Testis (tissue), 3 donors: ENCODE measurements around the gene OCA2. TPM values are rescaled to one million over a fixed set of nuclear protein-coding genes. Genes with fewer than 3 reads are reported as not detected.

ENCODE experiments used
- DNase-seq: peaks from one replicate; pipeline ENCODE4 v3.0.0-alpha.2; 2019
- H3K27ac ChIP-seq, 2 donors: fragments of 200-600 bp; sonication (generic); one replicate each; pipeline ENCODE4 v1.5.1; 2019
- H3K27me3 ChIP-seq: fragments of 200-600 bp; sonication (generic); one replicate; pipeline ENCODE4 v1.5.1; 2019
- H3K36me3 ChIP-seq: fragments of 200-600 bp; sonication (generic); one replicate; pipeline ENCODE4 v1.5.1; 2017; ENCODE audit warnings: low read depth; ENCODE audit errors: missing control alignments
- H3K4me1 ChIP-seq: fragments of 200-600 bp; sonication (generic); one replicate; pipeline ENCODE4 v1.5.1; 2019
- H3K4me3 ChIP-seq, 2 donors: fragments of 200-600 bp; sonication (generic); one replicate each; pipeline ENCODE4 v1.5.1; 2017 to 2019
- H3K9me3 ChIP-seq: fragments of 200-600 bp; sonication (generic); one replicate; pipeline ENCODE4 v1.5.1; 2017
- POLR2A ChIP-seq: fragments of 450-650 bp; IDR thresholded peaks from one replicate; pipeline ENCODE4 v1.6.1; 2017; ENCODE audit warnings: antibody characterized with exemption, mild to moderate bottlenecking, moderate library complexity
- WGBS, 2 donors: methylation state at CpG; one replicate each; pipeline ENCODE4 v1.1.5; 2018; 5-methylcytosine and 5-hydroxymethylcytosine counted together
- intact Hi-C: fragments of 100-400 bp; cut with DNase I; formaldehyde crosslinking; loops from one replicate; pipeline ENCODE4 v1.15.1; 2023; ENCODE audit warnings: low total_unique reads
- polyA plus RNA-seq: library from polyadenylated mRNA; stranded (reverse); fragments of 350-450 nt; fragmentation: Illumina TruSeq; extraction: RNeasy Lipid Tissue Mini Kit (QIAGEN cat#74804); gene quantifications from one replicate; pipeline ENCODE4 v1.2.3, GENCODE V29; 2014; ENCODE audit warnings: low read depth, low replicate concordance; ENCODE audit not compliant: insufficient read depth
- total RNA-seq, 2 donors: library from RNA; depleted of rRNA; stranded (reverse); fragments of >200 nt; gene quantifications; one replicate each; pipeline ENCODE4 v1.2.3, GENCODE V29; 2016
- TF ChIP-seq, protein P1 (sequence below), 3 experiments: fragments of 450-650 bp in 2 of 3; fragments of 200-600 bp in 1 of 3; sonication (generic) in 1 of 3; IDR thresholded peaks; one replicate each; pipeline ENCODE4 v1.5.1; 2016 to 2019; ENCODE audit warnings: antibody characterized with exemption in 3 of 3, mild to moderate bottlenecking in 2 of 3, moderate library complexity in 1 of 3

The OCA2 gene
- total and polyA plus RNA-seq, 3 donors from 2014 or later = 2.6 to 7.2 (median 4.5) TPM

GRCh38 chr15:27934782-27935181, 164.3 kb downstream of the OCA2 start:
- 66 to 76% methylated on average over 9 of the region's 9 CpGs for WGBS, 2 donors
- no peaks in the 10 kb centered on the region for H3K4me1 ChIP-seq
- no peak for DNase-seq
- no peaks in the 10 kb centered on the region for H3K27me3 ChIP-seq
- no peaks in the 10 kb centered on the region for H3K9me3 ChIP-seq
- intact Hi-C loops = no loop called here
- no peaks in the 10 kb centered on the region for H3K36me3 ChIP-seq
- TF ChIP-seq POLR2A = no peak
- TF ChIP-seq, protein P1, sequence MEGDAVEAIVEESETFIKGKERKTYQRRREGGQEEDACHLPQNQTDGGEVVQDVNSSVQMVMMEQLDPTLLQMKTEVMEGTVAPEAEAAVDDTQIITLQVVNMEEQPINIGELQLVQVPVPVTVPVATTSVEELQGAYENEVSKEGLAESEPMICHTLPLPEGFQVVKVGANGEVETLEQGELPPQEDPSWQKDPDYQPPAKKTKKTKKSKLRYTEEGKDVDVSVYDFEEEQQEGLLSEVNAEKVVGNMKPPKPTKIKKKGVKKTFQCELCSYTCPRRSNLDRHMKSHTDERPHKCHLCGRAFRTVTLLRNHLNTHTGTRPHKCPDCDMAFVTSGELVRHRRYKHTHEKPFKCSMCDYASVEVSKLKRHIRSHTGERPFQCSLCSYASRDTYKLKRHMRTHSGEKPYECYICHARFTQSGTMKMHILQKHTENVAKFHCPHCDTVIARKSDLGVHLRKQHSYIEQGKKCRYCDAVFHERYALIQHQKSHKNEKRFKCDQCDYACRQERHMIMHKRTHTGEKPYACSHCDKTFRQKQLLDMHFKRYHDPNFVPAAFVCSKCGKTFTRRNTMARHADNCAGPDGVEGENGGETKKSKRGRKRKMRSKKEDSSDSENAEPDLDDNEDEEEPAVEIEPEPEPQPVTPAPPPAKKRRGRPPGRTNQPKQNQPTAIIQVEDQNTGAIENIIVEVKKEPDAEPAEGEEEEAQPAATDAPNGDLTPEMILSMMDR (IDR thresholded peaks at IDR 0.05) = no peak
- H3K4me3 ChIP-seq = no peak overlapping the region
- no peak overlapping the region for H3K27ac ChIP-seq

GRCh38 chr15:27933562-27933961, 165.6 kb downstream of the OCA2 start:
- WGBS, 2 donors = 90 to 94% methylated on average over 6 of the region's 6 CpGs
- Histone ChIP-seq H3K27me3 (no peaks in the 10 kb centered on the region), H3K27ac (no peak overlapping the region), H3K36me3 (no peaks in the 10 kb centered on the region), H3K9me3 (no peaks in the 10 kb centered on the region), H3K4me3 (no peak overlapping the region), H3K4me1 (no peaks in the 10 kb centered on the region)
- DNase-seq = no peak
- intact Hi-C loops = no loop called here
- no peak for TF ChIP-seq POLR2A
- TF ChIP-seq, protein P1 (IDR thresholded peaks at IDR 0.05) = no peak

DNA sequence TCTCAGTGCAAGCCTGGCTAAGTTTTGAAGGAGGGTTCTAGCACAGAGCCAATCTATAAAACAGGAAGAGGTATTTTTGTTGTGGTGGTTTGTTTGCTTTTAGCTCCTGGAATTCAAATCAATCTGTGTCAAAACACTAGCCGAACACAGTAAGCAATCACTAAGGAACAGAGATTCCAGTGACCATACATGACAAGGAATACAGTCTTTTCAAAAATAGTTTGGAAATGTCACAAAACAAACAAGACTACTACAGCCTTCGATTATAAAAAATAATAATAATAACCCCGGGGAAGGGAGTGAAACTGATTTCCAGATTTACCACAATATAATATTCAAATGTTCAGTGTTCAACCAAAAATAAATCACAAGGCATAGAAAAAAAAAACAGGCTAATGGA, 166.5 kb downstream of the OCA2 start:
- no peaks in the 10 kb centered on the region for H3K36me3 ChIP-seq
- 92 to 94% methylated on average over 3 of the region's 3 CpGs for WGBS, 2 donors
- H3K27me3 ChIP-seq = no peaks in the 10 kb centered on the region
- intact Hi-C loops = no loop called here
- H3K27ac ChIP-seq = no peak overlapping the region
- no peaks in the 10 kb centered on the region for H3K4me1 ChIP-seq
- DNase-seq = no peak
- no peak overlapping the region for H3K4me3 ChIP-seq
- no peaks in the 10 kb centered on the region for H3K9me3 ChIP-seq
- TF ChIP-seq POLR2A = no peak
- TF ChIP-seq, protein P1 (IDR thresholded peaks at IDR 0.05) = no peak

DNA sequence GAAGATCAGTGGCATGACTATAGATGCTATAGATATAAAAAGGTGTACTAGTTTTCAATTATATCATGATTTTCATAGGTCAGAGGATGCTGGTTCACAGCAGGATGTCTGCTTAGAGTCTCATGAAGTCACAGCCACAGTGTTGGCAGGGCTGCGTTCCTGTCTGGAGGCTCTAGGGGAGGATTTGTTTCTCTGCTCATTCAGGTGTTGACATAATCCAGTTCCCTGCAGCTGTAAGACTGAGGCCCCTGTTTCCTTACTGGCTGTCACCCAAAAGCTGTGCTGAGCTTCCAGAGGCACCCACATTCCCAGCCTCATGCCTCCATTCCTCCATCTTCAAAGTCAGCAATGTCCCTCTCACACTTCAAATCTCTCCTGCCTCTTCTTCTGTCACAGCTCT, 170.7 kb downstream of the OCA2 start:
- no peak for TF ChIP-seq POLR2A
- Histone ChIP-seq H3K4me1 (no peaks in the 10 kb centered on the region), H3K27ac (no peak overlapping the region), H3K9me3 (no peaks in the 10 kb centered on the region), H3K27me3 (no peaks in the 10 kb centered on the region), H3K4me3 (no peak overlapping the region), H3K36me3 (no peaks in the 10 kb centered on the region)
- intact Hi-C loops = no loop called here
- WGBS, 2 donors = 53 to 75% methylated on average over 1 of the region's 1 CpG
- no peak for DNase-seq

DNA sequence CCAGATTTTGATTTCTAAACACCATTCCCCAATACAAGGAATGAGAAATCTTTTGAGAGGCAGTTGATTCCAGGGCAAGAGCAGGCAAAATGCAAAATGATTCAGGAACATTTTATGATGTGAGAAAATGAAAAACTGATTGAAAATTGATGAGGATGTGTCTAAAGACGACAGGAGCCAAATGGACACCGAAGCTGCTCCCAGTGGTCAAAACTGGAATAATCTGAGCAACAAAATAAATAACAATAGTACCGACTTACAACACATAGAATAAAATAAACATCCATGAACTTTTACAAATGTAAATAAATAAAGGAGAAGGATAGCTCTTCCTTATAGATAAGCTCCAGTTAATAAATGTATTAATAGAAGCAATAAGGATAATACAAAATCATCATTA, 186.8 kb downstream of the OCA2 start:
- TF ChIP-seq, protein P1 (IDR thresholded peaks at IDR 0.05) = no peak
- no peak for TF ChIP-seq POLR2A
- H3K27me3 ChIP-seq = no peaks in the 10 kb centered on the region

More for the DNA sequence above, 186.8 kb downstream of the OCA2 start:
- DNase-seq = no peak
- intact Hi-C loops = no loop called here
- Histone ChIP-seq H3K4me1 (no peaks in the 10 kb centered on the region), H3K36me3 (no peaks in the 10 kb centered on the region), H3K9me3 (no peaks in the 10 kb centered on the region), H3K27ac (no peak overlapping the region), H3K4me3 (no peak overlapping the region)
- WGBS, 2 donors = 88 to 90% methylated on average over 3 of the region's 3 CpGs
